HCT116 (cell line): ENCODE results near the gene GUCA2B. TPM values are rescaled to one million over a fixed set of nuclear protein-coding genes. Genes with fewer than 3 reads are reported as not detected.

Experiments used
- ATAC-seq: fragments of 200-7000 bp; cut with Tn5 transposase; 2 replicates; pipeline ENCODE4 v1.9.1; 2020; ENCODE audit warnings: mild to moderate bottlenecking, moderate library complexity
- BruUV-seq: library from RNA; stranded (reverse); fragments of 400-500 nt; replicated peaks from 2 replicates; lab custom pipeline; 2021; lab: Mats Ljungman, UMichigan
- CTCF ChIA-PET: fragments of 300-600 bp; sonication (Branson Sonifier 250); formaldehyde crosslinking; loops from one replicate; lab custom pipeline; 2021; ENCODE audit warnings: antibody characterized with exemption; lab: Charles Lee
- POLR2A ChIA-PET: fragments of 300-600, 350-600 bp; sonication (Branson Sonifier 250); formaldehyde crosslinking; loops from one replicate; lab custom pipeline; 2021; ENCODE audit warnings: antibody characterized with exemption; lab: Charles Lee
- RAD21 ChIA-PET, 2 experiments: fragments of 300-600 bp; sonication (Branson Sonifier 250); formaldehyde crosslinking; loops; one replicate each; lab custom pipeline; 2023; ENCODE audit warnings: low total read pairs in 2 of 2; ENCODE audit not compliant: uncharacterized antibody in 2 of 2, unreplicated experiment in 2 of 2, low non-redundant PET in 1 of 2; lab: Charles Lee
- DNase-seq: peaks from one replicate; pipeline ENCODE4 v3.0.0-alpha.2; 2010; ENCODE audit warnings: low read depth, low spot score
- H2AFZ ChIP-seq: fragments of 200-600 bp; shearing (Covaris generic), sonication (generic); 2 replicates; pipeline ENCODE4 v1.6.1; 2017; ENCODE audit warnings: low read depth, mixed run types, mixed read lengths, antibody characterized with exemption, low read length; ENCODE audit not compliant: poor library complexity, severe bottlenecking
- H3K27ac ChIP-seq: 2 replicates; pipeline ENCODE4 v1.5.1; 2012; ENCODE audit warnings: low read depth, low read length
- H3K27me3 ChIP-seq: fragments of 200-600 bp; sonication (generic); 2 replicates; pipeline ENCODE4 v1.6.1; 2016; ENCODE audit warnings: mixed run types, low read length, mixed read lengths; ENCODE audit not compliant: insufficient read depth
- H3K36me3 ChIP-seq, 2 experiments: fragments of 200-500 bp in 1 of 2; fragments of 200-600 bp in 1 of 2; sonication (Bioruptor generic) in 1 of 2; sonication (generic) in 1 of 2; 2 replicates each; pipeline versions ENCODE4 v1.5.1 to v1.6.1; 2014 to 2016; ENCODE audit warnings: low read length in 2 of 2, inconsistent platforms in 1 of 2, mixed read lengths in 1 of 2, mixed run types in 1 of 2; ENCODE audit not compliant: insufficient read depth in 2 of 2, control insufficient read depth in 1 of 2
- H3K4me1 ChIP-seq, 2 experiments: fragments of 200-600 bp in 1 of 2; sonication (generic) in 1 of 2; 2 replicates each; pipeline versions ENCODE4 v1.5.1 to v1.6.1; 2012 to 2017; ENCODE audit warnings: low read length in 2 of 2, inconsistent platforms in 1 of 2, mild to moderate bottlenecking in 1 of 2, mixed read lengths in 1 of 2, mixed run types in 1 of 2, moderate library complexity in 1 of 2; ENCODE audit not compliant: insufficient read depth in 2 of 2, control insufficient read depth in 1 of 2
- H3K4me2 ChIP-seq: fragments of 200-600 bp; sonication (generic); 2 replicates; pipeline ENCODE4 v1.6.1; 2017; ENCODE audit warnings: mixed run types, low read length, mixed read lengths
- H3K4me3 ChIP-seq, 2 experiments: fragments of 200-600 bp in 1 of 2; sonication (generic) in 1 of 2; replicated peaks in 1 of 2; 2 replicates each; pipeline ENCODE4 v1.5.1; 2011 to 2016; ENCODE audit warnings: low read length in 2 of 2, control low read depth in 1 of 2, low read depth in 1 of 2, mild to moderate bottlenecking in 1 of 2, mixed read lengths in 1 of 2, mixed run types in 1 of 2
- H3K79me2 ChIP-seq: fragments of 200-600 bp; sonication (generic); 2 replicates; pipeline ENCODE4 v1.6.1; 2017; ENCODE audit warnings: mild to moderate bottlenecking, mixed run types, low read length, moderate library complexity, mixed read lengths; ENCODE audit not compliant: insufficient read depth
- H3K9ac ChIP-seq: fragments of 200-600 bp; sonication (generic); 2 replicates; pipeline ENCODE4 v1.6.1; 2016; ENCODE audit warnings: low read length, mixed read lengths
- H3K9me2 ChIP-seq: fragments of 200-600 bp; sonication (generic), shearing (Covaris generic); 2 replicates; pipeline ENCODE4 v1.6.1; 2017; ENCODE audit warnings: mixed run types, mild to moderate bottlenecking, moderate library complexity; ENCODE audit not compliant: insufficient read depth
- H3K9me3 ChIP-seq, 2 experiments: fragments of 200-500 bp in 1 of 2; fragments of 200-600 bp in 1 of 2; sonication (Bioruptor generic) in 1 of 2; sonication (generic) in 1 of 2; 2 replicates each; pipeline ENCODE4 v1.6.1; 2014 to 2017; ENCODE audit warnings: low read length in 2 of 2, mixed read lengths in 2 of 2, inconsistent platforms in 1 of 2, low read depth in 1 of 2, mild to moderate bottlenecking in 1 of 2, mixed run types in 1 of 2, moderate library complexity in 1 of 2; ENCODE audit not compliant: control insufficient read depth in 1 of 2, insufficient read depth in 1 of 2
- H4K20me1 ChIP-seq: fragments of 200-600 bp; sonication (generic), shearing (Covaris generic); 2 replicates; pipeline ENCODE4 v1.6.1; 2017; ENCODE audit warnings: mixed run types, mild to moderate bottlenecking, moderate library complexity; ENCODE audit not compliant: insufficient read depth
- CBX3 ChIP-seq: IDR thresholded peaks from 2 replicates; pipeline ENCODE4 v1.6.1; 2012; ENCODE audit warnings: low read depth
- CEBPB ChIP-seq: IDR thresholded peaks from 2 replicates; pipeline ENCODE4 v1.6.1; 2012; ENCODE audit warnings: low read depth
- EZH2phosphoT487 ChIP-seq: fragments of 200-600 bp; IDR thresholded peaks from 2 replicates; pipeline ENCODE4 v1.6.1; 2018; ENCODE audit warnings: antibody characterized with exemption, borderline replicate concordance
- JUND ChIP-seq: IDR thresholded peaks from 2 replicates; pipeline ENCODE4 v1.6.1; 2012
- MAX ChIP-seq: IDR thresholded peaks from 2 replicates; pipeline ENCODE4 v1.6.1; 2012
- POLR2A ChIP-seq: IDR thresholded peaks from 2 replicates; pipeline ENCODE4 v1.7.0; 2011; ENCODE audit warnings: borderline replicate concordance; ENCODE audit not compliant: insufficient read depth, insufficient read length; ENCODE audit errors: extremely low read depth
- POLR2AphosphoS5 ChIP-seq: IDR thresholded peaks from 2 replicates; pipeline ENCODE4 v1.6.1; 2011; ENCODE audit warnings: mild to moderate bottlenecking, low read depth, low read length, moderate library complexity
- RAD21 ChIP-seq: IDR thresholded peaks from 2 replicates; pipeline ENCODE4 v1.6.1; 2012; ENCODE audit warnings: low read depth, mild to moderate bottlenecking
- SIN3A ChIP-seq: IDR thresholded peaks from 2 replicates; pipeline ENCODE4 v1.6.1; 2012; ENCODE audit warnings: low read depth
- SP1 ChIP-seq: IDR thresholded peaks from 2 replicates; pipeline ENCODE4 v1.6.1; 2012; ENCODE audit warnings: low read depth
- SRF ChIP-seq: IDR thresholded peaks from 2 replicates; pipeline ENCODE4 v1.6.1; 2012; ENCODE audit warnings: low read depth
- TCF7L2 ChIP-seq: IDR thresholded peaks from 2 replicates; pipeline ENCODE4 v1.7.0; 2011; ENCODE audit warnings: borderline replicate concordance, inconsistent platforms; ENCODE audit not compliant: insufficient read depth, insufficient read length; ENCODE audit errors: extremely low read depth
- YY1 ChIP-seq: IDR thresholded peaks from 2 replicates; pipeline ENCODE4 v1.6.1; 2011; ENCODE audit warnings: low read length, low read depth, moderate library complexity, mild to moderate bottlenecking; ENCODE audit not compliant: insufficient replicate concordance; ENCODE audit errors: extremely low read depth
- ZBTB33 ChIP-seq: IDR thresholded peaks from 2 replicates; pipeline ENCODE4 v1.6.1; 2011; ENCODE audit warnings: mild to moderate bottlenecking, low read length, moderate library complexity; ENCODE audit not compliant: insufficient replicate concordance; ENCODE audit errors: extremely low read depth
- ZFX ChIP-seq: fragments of 450-650 bp; IDR thresholded peaks from 2 replicates; pipeline ENCODE4 v1.6.1; 2017
- ZNF274 ChIP-seq: fragments of 200-500 bp; sonication (Bioruptor generic); IDR thresholded peaks from 2 replicates; pipeline ENCODE4 v1.6.1; 2014; ENCODE audit warnings: mild to moderate bottlenecking, low read depth, low read length, inconsistent platforms
- intact Hi-C: fragments of 100-400 bp; cut with micrococcal nuclease; formaldehyde crosslinking; loops from 2 replicates; pipeline ENCODE4 v1.10.0; 2022
- total RNA-seq: library from RNA; stranded (reverse); gene quantifications from one replicate; pipeline ENCODE4 v1.2.1, GENCODE V29; 2021; ENCODE audit not compliant: unreplicated experiment
- TF ChIP-seq, protein P1 (sequence below): IDR thresholded peaks from 2 replicates; pipeline ENCODE4 v1.6.1; 2012
- TF ChIP-seq, protein P2 (sequence below): IDR thresholded peaks from 2 replicates; pipeline ENCODE4 v1.6.1; 2012; ENCODE audit warnings: low read depth

The GUCA2B gene
- total RNA-seq, 1 experiment from 2014 or later: not detected

GRCh38 chr1:42152119-42152518 is 1.1 kb upstream of the GUCA2B start:
- DNase-seq (no peak), ATAC-seq (no peak)
- no peaks in the 10 kb centered on the region for H3K36me3 ChIP-seq
- H3K9me2 ChIP-seq: no peaks in the 10 kb centered on the region
- no peaks in the 10 kb centered on the region for H4K20me1 ChIP-seq
- no peak overlapping the region for H2AFZ ChIP-seq
- BruUV-seq: no TSS peak
- ChIA-PET POLR2A (no interaction called here), CTCF (no interaction called here), RAD21 (no interaction called here)
- H3K9me3 ChIP-seq: no peaks in the 10 kb centered on the region
- intact Hi-C loops: no loop called here
- TF ChIP-seq ZNF274 (no peak), JUND (no peak), POLR2A (no peak), RAD21 (no peak), POLR2AphosphoS5 (no peak), ZBTB33 (no peak), EZH2phosphoT487 (no peak), MAX (no peak), TCF7L2 (no peak), CEBPB (no peak), SRF (no peak), YY1 (no peak), SIN3A (no peak), CBX3 (no peak), ZFX (no peak), SP1 (no peak)
- TF ChIP-seq, protein P1, sequence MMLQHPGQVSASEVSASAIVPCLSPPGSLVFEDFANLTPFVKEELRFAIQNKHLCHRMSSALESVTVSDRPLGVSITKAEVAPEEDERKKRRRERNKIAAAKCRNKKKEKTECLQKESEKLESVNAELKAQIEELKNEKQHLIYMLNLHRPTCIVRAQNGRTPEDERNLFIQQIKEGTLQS: no peak
- TF ChIP-seq, protein P2, sequence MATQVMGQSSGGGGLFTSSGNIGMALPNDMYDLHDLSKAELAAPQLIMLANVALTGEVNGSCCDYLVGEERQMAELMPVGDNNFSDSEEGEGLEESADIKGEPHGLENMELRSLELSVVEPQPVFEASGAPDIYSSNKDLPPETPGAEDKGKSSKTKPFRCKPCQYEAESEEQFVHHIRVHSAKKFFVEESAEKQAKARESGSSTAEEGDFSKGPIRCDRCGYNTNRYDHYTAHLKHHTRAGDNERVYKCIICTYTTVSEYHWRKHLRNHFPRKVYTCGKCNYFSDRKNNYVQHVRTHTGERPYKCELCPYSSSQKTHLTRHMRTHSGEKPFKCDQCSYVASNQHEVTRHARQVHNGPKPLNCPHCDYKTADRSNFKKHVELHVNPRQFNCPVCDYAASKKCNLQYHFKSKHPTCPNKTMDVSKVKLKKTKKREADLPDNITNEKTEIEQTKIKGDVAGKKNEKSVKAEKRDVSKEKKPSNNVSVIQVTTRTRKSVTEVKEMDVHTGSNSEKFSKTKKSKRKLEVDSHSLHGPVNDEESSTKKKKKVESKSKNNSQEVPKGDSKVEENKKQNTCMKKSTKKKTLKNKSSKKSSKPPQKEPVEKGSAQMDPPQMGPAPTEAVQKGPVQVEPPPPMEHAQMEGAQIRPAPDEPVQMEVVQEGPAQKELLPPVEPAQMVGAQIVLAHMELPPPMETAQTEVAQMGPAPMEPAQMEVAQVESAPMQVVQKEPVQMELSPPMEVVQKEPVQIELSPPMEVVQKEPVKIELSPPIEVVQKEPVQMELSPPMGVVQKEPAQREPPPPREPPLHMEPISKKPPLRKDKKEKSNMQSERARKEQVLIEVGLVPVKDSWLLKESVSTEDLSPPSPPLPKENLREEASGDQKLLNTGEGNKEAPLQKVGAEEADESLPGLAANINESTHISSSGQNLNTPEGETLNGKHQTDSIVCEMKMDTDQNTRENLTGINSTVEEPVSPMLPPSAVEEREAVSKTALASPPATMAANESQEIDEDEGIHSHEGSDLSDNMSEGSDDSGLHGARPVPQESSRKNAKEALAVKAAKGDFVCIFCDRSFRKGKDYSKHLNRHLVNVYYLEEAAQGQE: no peak
- no peaks in the 10 kb centered on the region for H3K79me2 ChIP-seq
- no peak overlapping the region for H3K9ac ChIP-seq
- no peak overlapping the region for H3K27ac ChIP-seq
- no peak overlapping the region for H3K4me3 ChIP-seq
- H3K27me3 ChIP-seq: no peaks in the 10 kb centered on the region
- H3K4me1 ChIP-seq: peaks cover 0 to under 1% of the 10 kb centered on the region in 2 experiments; a peak in 1 of 4 replicates
- H3K4me2 ChIP-seq: no peak overlapping the region
